GM18507 (cell line): ENCODE measurements around the gene VEPH1.

Source experiments
- DNase-seq: peaks from one replicate; pipeline ENCODE4 v3.0.0; 2011; ENCODE audit warnings: low read depth; ENCODE audit not compliant: insufficient read length; ENCODE audit errors: extremely low spot score
- FAIRE-seq: peaks from 2 replicates; lab custom pipeline; 2011; peaks lifted over from hg19 to GRCh38; lab: Jason Lieb, UNC

Gene VEPH1

DNA sequence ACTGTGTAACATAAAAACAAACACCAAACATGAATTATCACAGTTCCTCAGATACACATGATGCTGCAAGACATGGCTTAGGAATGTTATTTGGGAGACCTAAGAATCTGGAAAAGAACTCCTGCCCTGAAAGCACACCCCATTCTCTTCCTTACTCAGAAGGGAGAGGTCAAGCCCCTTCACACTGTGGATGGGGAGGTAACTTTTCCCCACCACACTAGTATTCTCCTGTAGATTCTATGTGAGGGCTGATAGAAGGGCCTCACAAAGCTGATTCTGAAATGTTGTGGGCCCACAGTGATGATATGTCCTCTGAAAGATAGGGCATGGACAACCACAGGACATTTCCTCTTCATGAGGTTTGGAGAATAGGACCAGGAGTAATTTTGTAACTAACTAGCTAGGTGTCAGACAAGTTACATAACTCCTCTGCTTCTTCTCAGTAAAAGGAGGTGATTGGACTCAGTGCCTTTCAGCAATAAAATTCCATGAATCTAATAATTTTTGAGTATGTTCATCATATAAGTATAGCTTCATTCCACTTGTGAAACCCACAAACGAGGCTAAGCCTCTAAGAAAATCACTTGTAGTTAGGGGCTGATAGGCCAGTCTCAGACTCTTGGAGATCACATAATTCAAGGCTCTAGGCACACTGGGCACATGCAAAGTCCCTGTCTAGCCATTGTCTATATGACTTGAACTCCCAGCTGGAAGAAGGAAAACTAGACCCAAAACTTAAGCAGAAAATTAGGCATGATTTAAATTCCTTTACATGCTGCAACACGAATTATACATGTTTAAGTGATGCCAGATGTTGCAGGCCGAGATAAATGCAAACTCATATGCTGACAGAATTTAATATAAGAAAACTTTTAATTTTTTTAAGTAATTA, 59.1 kb downstream of the VEPH1 start:
- DNase-seq (no peak), FAIRE-seq (no peak)

DNA sequence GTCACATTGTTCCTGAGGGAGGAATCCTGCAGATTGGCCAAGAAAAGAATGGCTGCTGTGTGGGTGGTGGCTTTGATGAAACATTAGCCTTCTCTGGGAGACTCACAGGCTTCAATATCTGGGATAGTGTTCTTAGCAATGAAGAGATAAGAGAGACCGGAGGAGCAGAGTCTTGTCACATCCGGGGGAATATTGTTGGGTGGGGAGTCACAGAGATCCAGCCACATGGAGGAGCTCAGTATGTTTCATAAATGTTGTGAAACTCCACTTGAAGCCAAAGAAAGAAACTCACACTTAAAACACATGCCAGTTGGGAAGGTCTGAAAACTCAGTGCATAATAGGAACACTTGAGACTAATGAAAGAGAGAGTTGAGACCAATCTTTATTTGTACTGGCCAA, 60.5 kb downstream of the VEPH1 start:
- FAIRE-seq: no peak
- no peak for DNase-seq

DNA sequence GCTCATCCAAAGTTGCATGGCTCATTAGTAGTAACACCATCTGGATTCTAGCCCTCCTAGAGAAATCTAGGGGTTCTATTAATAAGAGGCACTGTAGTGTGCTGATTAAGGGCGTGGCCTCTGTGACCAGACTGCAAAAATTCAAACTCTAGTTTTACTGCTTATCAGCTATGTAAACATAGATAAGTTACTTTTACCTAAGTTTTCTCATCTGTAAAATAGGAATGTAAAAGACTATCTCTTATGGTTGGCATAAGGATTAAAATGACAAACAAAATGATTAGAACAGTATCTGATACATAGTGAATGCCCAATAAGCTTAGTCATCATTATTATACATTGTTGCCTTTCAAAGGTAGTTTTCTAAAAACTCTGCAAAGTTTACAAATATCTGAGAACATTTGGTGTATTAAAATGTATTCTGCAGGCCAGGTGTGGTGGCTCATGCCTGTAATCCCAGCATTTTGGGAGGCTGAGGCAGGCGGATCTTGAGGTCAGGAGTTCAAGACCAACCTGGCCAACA, 62.1 kb downstream of the VEPH1 start:
- DNase-seq (no peak), FAIRE-seq (no peak)

DNA sequence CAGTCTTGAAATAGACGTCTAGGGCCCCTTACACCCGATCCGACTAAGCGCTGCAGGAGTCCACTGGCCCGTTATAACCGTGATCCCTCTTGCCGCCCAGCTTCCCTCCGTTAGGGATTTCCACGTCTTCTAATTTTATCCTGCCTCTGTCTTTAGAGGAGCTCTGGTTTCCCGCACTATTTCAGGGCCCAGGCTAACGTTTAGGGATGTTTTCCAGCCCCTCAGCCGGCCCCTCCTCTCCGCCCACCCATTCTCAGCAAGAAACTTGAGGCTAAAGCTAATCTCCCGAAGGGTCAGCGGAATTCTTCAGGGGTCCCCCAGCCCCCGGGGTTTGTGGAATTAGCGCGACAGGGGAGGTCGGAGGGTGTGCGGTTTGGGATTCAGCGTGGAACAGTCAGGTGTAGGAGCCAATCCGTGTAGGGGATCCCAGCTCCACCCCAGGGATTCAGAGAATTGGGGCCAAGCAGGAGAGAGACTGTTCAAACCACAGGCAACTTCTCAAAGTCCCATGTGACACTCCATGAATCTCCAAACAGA, 65.0 kb downstream of the VEPH1 start:
- FAIRE-seq: no peak
- DNase-seq: no peak

DNA sequence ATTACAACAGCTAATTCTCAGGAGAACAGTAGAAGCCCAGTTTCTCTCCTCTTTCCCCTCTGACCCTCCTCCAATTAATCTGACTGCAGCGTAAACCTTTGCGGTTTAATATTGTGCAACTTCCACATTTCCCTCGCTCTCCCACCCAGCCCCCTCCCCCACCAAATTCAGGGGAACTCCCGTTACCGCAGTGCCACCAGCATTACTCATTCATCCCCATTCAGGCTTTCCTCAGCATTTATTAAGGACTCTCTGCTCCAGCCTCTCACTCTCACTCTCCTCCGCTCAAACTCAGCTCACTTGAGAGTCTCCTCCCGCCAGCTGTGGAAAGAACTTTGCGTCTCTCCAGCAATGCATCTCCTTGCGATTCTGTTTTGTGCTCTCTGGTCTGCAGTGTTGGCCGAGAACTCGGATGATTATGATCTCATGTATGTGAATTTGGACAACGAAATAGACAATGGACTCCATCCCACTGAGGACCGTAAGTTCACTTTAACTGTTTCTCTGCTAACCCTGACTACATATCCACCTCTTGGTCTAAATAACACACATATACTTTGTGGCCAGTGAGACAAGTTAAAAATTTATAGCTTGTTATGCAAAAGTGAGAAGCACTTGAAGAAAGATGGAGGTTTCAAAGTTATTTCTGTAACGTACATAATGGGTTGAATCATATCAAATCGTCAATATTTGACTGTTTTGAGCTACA, 66.5 kb downstream of the VEPH1 start, which contains the start of gene PTX3:
TSS of gene PTX3 (plus strand) at position 268 of the 709 bp plus-strand sequence. CDS start at position 352, 84 bp downstream.
- no peak for DNase-seq
- FAIRE-seq: no peak

DNA sequence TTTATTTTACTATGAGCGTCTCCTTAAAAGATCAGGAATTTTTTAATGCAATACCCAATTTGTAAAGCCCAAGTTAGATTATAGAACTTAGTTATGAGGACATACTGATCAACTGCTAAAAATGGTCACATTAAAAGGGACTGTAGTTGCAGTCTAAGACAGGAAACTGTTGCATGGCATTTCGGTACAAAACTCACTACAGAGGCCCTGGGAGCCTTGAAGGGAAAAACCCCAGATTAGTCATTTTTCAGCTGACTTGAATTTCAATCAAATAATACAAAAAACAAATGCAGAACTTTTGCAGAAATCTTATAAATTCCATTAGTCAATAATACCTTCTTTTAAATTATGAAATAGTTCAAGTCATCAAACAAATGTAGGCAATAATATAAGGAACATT, 73.5 kb downstream of the VEPH1 start:
- DNase-seq: no peak
- FAIRE-seq: no peak

DNA sequence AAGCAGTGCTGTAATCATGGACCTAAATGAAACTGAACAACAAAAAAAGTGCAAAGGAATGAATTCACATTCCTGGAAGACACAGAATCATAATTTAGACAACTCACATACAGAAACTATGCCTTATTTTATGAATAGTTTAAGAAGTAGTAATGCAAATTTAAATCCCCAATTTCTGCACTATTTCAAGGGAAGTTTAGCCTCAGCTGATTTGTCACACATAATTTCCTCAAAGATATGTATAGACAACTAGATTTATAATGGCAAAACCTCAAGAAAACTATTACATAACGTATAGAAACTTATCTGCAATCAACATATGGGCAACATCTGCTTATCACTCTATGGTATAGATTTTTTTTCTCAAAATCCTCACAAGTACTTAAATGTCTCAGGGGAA, 74.4 kb downstream of the VEPH1 start:
- DNase-seq (no peak), FAIRE-seq (no peak)

DNA sequence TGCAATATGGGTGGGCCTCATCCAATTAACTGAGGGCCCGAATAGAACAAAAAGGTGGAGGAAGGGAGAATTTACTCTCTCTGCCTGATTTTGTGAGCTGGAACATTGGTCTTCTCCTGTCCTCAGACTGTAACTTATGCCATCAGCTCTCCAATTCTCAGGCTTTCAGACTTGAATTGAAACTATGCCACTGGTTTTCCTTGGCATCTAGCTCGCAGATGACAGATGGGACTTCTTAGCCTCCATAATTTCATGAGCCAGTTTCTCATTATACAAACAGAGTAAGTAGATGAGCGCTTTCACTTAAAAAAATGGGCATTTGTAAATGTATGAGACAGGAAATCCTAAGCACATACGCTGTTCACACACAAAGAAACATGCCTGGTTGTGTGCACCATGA, 75.3 kb downstream of the VEPH1 start:
- no peak for FAIRE-seq
- no peak for DNase-seq

DNA sequence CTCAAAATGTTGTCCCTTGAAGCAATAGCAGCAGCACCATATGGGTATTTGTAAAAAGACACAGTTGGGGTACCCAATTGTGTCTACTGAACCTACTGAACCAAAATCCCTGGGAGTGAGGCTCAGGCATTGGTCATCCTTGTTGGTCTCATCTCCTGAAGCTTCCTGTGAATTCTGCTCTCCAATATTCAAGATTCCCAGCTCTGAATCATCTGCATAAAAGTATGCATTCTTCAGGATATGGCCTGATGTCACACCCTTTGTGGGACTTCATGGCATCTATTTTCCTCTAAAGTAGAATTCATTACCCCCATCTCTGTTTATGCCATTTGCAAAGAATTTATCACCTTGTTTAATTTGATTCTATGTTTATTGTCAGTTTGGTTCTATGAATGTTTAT, 79.9 kb downstream of the VEPH1 start:
- FAIRE-seq (no peak), DNase-seq (no peak)

DNA sequence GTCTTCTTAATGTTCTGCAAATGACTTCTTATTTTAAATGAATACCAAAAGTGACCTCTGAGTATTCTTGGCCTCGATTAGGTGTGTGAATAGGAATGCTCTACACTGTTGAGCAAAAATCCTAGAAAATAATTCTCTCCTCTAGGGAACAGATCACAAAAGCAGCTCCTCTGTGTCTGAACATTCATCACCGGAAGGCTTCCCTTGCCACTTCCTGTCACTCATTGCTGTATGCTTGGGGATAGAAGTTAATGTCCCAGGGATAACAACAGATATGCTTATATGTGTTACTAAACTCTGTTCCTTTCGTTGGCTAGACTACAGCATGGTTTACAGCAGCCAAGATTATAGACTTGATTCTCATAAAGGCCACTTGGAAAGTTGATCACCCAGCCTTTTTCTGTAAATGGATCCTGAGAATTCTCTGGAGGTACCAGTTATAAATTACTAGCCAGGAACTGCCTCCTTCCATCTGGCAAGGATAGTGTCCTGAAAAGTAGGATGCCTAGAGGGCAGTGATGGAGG, 82.5 kb downstream of the VEPH1 start:
- FAIRE-seq: no peak
- DNase-seq: no peak

DNA sequence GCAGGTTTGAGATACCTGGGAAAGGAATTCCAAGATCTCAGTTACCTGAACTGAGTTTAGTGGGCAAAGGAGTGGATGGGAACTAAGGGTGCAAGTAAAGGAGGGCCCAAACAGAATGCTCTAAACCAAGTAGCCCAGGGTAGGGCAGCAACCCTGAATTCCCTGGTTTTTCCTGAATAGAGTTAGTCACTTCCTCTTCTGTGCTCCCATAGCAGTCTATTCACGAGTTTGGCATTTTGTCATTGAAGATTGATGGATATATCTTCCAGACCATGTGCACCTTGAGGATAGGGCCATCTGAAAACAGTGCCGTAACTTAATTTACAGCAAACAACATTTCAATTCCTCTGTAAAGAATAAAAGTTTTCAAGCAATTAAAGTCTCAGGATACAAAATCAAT, 85.1 kb downstream of the VEPH1 start:
- no peak for DNase-seq
- no peak for FAIRE-seq

DNA sequence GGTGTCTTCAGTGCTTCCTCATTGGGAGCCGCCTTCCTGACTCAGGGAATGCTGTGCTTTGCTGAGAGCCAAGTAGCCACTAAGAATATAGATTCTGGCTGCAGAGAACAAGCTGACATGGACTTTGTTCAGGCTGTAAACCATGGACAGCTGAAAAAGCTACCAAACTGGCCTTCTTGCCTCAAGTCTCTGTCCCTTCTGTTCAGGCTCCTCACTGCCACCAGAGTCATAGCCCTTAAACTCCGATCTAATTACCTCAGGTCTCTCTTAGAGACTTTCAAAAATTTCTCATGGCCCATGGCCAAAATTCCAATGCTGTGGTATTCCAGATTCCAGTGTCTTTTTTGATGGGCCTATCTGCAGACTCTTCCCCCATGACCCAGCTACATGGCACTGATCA, 86.0 kb downstream of the VEPH1 start:
- FAIRE-seq (no peak), DNase-seq (no peak)

DNA sequence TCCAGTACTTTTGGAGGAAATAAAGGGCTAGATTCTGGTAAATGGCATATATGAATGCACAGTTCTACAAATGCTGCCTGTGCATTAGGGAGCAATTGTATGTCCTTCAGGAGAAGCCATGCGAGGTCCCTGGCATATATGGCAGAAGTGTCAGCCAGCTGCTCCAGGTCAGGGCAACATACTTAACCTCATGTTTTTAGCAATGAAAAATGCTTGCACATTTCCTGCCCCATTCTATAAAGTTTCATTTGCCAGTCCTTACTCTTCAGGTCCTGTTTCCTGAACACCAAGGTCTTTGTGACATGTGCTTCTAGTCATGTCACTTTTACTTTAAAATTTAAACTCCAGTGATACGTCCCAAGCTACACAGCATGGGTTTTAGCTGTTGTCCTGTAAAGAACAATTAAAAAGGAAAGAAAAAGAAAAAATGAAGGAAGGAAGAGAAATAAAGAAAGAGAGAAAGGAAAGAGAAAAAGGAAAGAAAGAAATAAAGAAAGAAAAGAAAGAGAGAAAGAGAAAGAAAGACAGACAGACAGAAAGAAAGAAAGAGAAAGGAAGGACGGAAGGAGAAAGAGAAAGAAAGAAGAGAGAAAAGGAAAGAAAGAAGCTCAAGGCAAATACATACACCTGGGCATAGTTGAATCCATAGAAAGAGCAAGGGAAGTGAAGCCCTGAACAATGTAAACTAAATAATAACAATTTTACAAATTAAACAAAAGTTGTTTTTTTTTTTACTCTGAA, 86.7 kb downstream of the VEPH1 start:
- DNase-seq (no peak), FAIRE-seq (no peak)

DNA sequence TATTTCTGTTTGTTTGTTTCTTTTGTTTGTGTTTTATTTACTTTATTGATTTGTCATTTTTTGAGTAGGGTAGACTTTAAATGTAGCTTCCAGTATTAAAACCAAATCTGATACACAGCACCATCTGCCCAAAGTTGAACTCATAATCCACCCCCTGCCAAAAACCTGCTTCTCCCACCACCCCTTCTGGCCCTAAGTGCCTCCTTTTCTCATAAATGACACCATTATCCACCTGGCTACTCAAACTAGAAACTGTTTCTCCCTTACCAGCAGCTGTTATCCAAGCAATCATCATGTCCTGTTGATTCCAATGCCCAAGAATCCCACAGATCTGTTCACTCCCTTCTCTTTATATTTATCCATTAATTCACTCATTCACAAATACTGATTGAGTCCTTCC, 88.4 kb downstream of the VEPH1 start:
- FAIRE-seq (no peak), DNase-seq (no peak)

DNA sequence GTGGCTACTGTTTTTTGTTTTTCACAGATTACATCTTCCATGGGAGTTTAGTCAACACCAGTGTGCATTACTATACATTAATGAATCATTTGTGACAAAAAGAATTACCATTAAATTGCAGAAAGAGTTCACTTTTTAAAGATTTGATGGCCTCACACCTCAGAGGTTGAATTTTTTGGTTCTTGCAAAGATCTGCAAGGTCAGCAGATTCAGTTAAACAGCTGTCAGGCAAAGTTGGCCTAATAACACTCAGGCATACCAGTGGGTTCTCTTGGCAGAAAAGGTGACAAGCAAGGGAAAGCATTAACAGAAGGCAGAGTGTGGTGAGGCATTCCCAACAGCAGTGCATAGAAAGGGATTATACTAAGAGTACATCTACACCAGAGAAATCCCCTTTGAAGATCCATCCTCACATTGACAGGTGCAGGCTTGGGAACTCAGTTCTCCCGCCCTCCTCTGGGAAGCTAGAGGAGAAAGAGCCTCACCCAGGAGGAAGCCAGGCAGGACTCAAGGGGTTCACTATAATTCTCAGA, 90.8 kb downstream of the VEPH1 start:
- FAIRE-seq: no peak
- no peak for DNase-seq

DNA sequence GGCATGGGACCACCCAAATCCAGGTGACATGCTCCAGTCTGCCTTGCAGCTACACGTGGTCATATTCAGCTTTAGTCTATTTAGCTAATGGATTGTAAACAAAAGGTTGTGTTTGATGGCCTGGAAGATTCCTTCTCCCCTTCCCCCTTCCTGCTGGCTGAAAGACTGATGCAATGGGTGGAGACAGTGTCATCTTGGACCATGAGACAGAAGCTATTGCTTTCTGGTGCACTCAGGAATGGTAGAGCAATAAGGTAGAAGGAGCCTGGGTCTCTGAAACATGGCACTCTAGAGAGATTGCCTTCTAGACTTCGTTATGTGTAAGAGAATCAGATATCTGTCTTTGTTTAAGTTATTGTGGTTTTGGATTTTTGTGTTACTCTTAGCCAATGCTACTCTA, 92.3 kb downstream of the VEPH1 start:
- FAIRE-seq: no peak

DNA sequence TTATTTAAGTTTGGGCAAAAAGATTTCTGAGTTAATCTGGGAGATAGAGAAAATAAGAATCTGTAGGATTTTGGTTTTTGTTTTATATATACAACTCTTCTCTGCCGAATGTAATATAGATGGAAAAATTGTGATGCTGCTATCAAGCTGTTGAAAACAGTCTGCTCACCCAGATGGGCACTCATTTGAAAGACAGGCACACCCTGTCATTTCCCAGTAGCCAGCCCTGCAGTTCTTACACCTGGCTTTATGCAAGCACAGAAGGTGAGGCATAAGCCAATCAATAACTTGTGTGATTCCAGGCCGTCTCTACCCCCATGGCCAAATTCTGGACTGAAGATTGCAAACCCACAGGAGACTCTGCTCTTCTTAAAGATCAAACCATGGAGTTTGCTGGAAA, 93.7 kb downstream of the VEPH1 start:
- FAIRE-seq (no peak), DNase-seq (no peak)

More for the DNA sequence above, 92.3 kb downstream of the VEPH1 start:
- no peak for DNase-seq

DNA sequence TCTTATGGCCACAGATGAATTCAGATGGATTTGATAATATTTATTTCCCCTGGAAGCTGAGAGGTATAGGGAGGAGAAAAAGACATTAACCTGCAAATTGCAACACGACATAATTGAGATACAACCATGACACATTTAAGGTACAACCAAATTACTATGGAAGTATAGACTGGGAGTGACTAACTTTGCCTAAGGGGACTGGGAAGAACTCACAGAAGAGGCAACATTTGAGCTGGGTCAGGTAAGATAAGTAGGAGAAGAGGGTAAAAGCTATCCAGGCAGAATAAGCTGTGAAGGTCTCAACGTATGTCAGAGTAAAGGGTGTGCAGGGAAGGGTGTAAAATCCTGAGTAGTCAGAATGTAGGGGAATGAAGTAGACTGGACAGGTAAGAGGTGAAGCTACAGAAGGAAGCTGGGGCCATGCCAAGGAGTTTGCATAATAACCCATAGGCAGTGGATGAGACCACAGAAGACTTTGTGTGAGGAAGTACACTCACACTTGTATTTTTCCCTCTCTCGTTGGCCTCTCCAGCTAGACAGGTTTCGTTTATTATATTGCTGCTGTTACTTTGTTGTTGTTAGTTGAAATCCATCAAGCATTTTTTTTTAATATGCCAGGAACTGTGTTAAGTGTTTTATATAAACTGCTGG, 94.6 kb downstream of the VEPH1 start:
- DNase-seq (no peak), FAIRE-seq (no peak)

DNA sequence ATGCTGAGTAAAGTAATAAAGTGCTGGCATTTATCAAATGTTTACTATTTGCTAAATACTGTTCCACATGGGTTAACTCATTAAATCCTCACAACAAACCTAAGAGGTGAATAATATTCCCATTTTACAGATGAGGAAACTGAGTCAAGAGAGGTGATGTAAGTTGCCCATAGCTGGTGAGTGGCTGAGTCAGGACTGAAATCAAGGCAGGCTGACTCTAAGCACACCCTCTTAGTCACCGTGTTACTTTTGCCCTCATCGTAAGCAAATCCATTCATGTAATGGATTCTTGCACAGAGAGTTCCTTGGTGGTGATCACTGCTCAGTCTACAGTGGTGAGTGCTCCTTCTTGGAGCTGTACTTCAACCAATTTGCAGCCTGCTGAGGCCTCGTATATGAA, 95.4 kb downstream of the VEPH1 start:
- no peak for DNase-seq
- no peak for FAIRE-seq
